Measurements from ENCODE around the gene COBLL1. TPM values are rescaled to one million over a fixed set of nuclear protein-coding genes. Genes with fewer than 3 reads are reported as not detected.

COBLL1 gene
- total RNA-seq, 1 experiment from 2014 or later: 47.0 TPM

GRCh38 chr2:164877927-164878326 lies 36.3 kb upstream of the COBLL1 start:
- no peak for TF ChIP-seq CTCF (IDR thresholded peaks at IDR 0.05; ENCODE audit: unreplicated experiment)
- Mint-ChIP-seq H3K27ac (ENCODE audit: low read depth, unreplicated experiment) (no peak overlapping the region), H3K4me1 (ENCODE audit: insufficient read depth, unreplicated experiment) (peaks cover 6% of the 10 kb centered on the region), H3K9me3 (ENCODE audit: unreplicated experiment) (peaks cover 7% of the 10 kb centered on the region), H3K4me3 (ENCODE audit: unreplicated experiment) (no peak overlapping the region), H3K36me3 (ENCODE audit: insufficient read depth, unreplicated experiment) (peaks cover 5% of the 10 kb centered on the region), H3K27me3 (ENCODE audit: insufficient read depth, unreplicated experiment) (no peaks in the 10 kb centered on the region)
- intact Hi-C loops (cut with micrococcal nuclease): no loop called here
- DNase-seq (ENCODE audit: unreplicated experiment): no peak
- ChIA-PET POLR2A (interaction anchor here (0.6 to 1.0 kb wide), 3 partner anchors 10 to 41 kb away, joined by 3 to 4 read pairs (median 4); no protein-coding TSS in a partner anchor), CTCF (interaction anchor here (0.8 to 1.7 kb wide), 3 partner anchors 18 to 36 kb away, joined by 3 to 4 read pairs (median 3); partner anchors contain the start of gene COBLL1)
- no TSS peak for BruUV-seq (replicated peaks)

GRCh38 chr2:164877169-164877568 lies 35.5 kb upstream of the COBLL1 start:
- intact Hi-C loops (cut with micrococcal nuclease): no loop called here
- ChIA-PET POLR2A (no interaction called here), CTCF (interaction anchor here (1.0 to 1.7 kb wide), 3 partner anchors 10 to 18 kb away, joined by 3 to 4 read pairs (median 3); no protein-coding TSS in a partner anchor)
- BruUV-seq (replicated peaks): no TSS peak
- DNase-seq (ENCODE audit: unreplicated experiment): no peak
- H3K27me3 Mint-ChIP-seq (ENCODE audit: insufficient read depth, unreplicated experiment): no peaks in the 10 kb centered on the region
- peaks cover 6% of the 10 kb centered on the region for H3K4me1 Mint-ChIP-seq (ENCODE audit: insufficient read depth, unreplicated experiment)
- peaks cover 5% of the 10 kb centered on the region for H3K36me3 Mint-ChIP-seq (ENCODE audit: insufficient read depth, unreplicated experiment)
- TF ChIP-seq CTCF (IDR thresholded peaks at IDR 0.05; ENCODE audit: unreplicated experiment): no peak
- H3K4me3 Mint-ChIP-seq (ENCODE audit: unreplicated experiment): no peak overlapping the region
- H3K27ac Mint-ChIP-seq (ENCODE audit: low read depth, unreplicated experiment): no peak overlapping the region
- H3K9me3 Mint-ChIP-seq (ENCODE audit: unreplicated experiment): peaks cover 7% of the 10 kb centered on the region

- POLR2A ChIA-PET: interaction anchor here (1.4 to 1.6 kb wide), 2 partner anchors 14 to 122 kb away, joined by 3 to 4 read pairs; no protein-coding TSS in a partner anchor
- BruUV-seq (replicated peaks): no TSS peak
- intact Hi-C loops (cut with micrococcal nuclease): no loop called here
These were observed 33.9 kb upstream of the COBLL1 start for GRCh38 chr2:164875334-164876205.

More at GRCh38 chr2:164875334-164876205, 33.9 kb upstream of the COBLL1 start:
- H3K4me1 Mint-ChIP-seq (ENCODE audit: insufficient read depth, unreplicated experiment): peaks cover 6% of the 10 kb centered on the region
- H3K9me3 Mint-ChIP-seq (ENCODE audit: unreplicated experiment): peaks cover 7% of the 10 kb centered on the region
- H3K36me3 Mint-ChIP-seq (ENCODE audit: insufficient read depth, unreplicated experiment): peaks cover 1% of the 10 kb centered on the region
- no peaks in the 10 kb centered on the region for H3K27me3 Mint-ChIP-seq (ENCODE audit: insufficient read depth, unreplicated experiment)
- TF ChIP-seq CTCF (IDR thresholded peaks at IDR 0.05; ENCODE audit: unreplicated experiment): no peak
- no peak for DNase-seq (ENCODE audit: unreplicated experiment)
- H3K27ac Mint-ChIP-seq (ENCODE audit: low read depth, unreplicated experiment): no peak overlapping the region
- CTCF ChIA-PET: no interaction called here
- no peak overlapping the region for H3K4me3 Mint-ChIP-seq (ENCODE audit: unreplicated experiment)

Data from MCF 10A (cell line).